ENCODE measurements around the gene EBF3. TPM values are rescaled to one million over a fixed set of nuclear protein-coding genes. Genes with fewer than 3 reads are reported as not detected.

The EBF3 gene
- total RNA-seq, 4 donors from 2014 or later: 2.5 to 4.9 (median 4.6) TPM

DNA sequence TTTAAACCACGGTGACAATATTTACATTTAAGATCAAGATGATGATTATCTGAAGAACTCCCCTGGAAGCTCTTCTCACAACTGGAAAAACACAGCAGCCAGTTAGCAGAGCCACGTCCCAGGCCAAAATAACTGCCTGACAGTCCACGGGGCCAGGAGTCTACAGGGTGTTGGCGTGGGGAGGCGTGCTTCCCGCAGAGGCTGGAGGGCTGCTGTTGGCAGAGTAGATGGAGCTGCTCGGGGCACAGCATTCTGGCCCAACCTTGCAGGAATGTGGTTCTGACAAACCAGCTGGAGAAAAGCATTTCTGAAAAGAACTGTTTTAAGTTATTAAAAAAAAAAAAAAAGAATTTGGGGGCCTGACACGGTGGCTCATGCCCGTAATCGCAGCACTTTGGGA is 177.9 kb downstream of the EBF3 start:
- Histone ChIP-seq H3K4me1 (no peaks in the 10 kb centered on the region), H3K9me3 (peaks cover 0 to 43% (median 0%) of the 10 kb centered on the region in 3 donors), H3K27me3 (peaks cover 5% of the 10 kb centered on the region), H3K36me3 (no peaks in the 10 kb centered on the region), H3K27ac (no peak overlapping the region), H3K4me3 (no peak overlapping the region)
- no peak for TF ChIP-seq POLR2AphosphoS5 (IDR thresholded peaks at IDR 0.05)
- no peak for ATAC-seq
- WGBS, 2 donors (ENCODE audit: low coverage in 1 of 2): 48 to 64% methylated on average over 8 to 9 of the region's 10 CpGs

GRCh38 chr10:129785536-129785981 is 178.5 kb downstream of the EBF3 start:
- peaks cover 0 to 37% (median 0%) of the 10 kb centered on the region in 3 donors for H3K9me3 ChIP-seq
- no peak overlapping the region for H3K4me3 ChIP-seq

More at GRCh38 chr10:129785536-129785981, 178.5 kb downstream of the EBF3 start:
- H3K36me3 ChIP-seq: no peaks in the 10 kb centered on the region
- no peak overlapping the region for H3K27ac ChIP-seq
- WGBS, 2 donors (ENCODE audit: low coverage in 1 of 2): 88% methylated on average over 8 of the region's 16 CpGs; no CpG with 5 or more reads in 1 of the 2 donors
- no peaks in the 10 kb centered on the region for H3K4me1 ChIP-seq
- ATAC-seq: no peak
- H3K27me3 ChIP-seq: peaks cover 5% of the 10 kb centered on the region
- TF ChIP-seq, protein P1, sequence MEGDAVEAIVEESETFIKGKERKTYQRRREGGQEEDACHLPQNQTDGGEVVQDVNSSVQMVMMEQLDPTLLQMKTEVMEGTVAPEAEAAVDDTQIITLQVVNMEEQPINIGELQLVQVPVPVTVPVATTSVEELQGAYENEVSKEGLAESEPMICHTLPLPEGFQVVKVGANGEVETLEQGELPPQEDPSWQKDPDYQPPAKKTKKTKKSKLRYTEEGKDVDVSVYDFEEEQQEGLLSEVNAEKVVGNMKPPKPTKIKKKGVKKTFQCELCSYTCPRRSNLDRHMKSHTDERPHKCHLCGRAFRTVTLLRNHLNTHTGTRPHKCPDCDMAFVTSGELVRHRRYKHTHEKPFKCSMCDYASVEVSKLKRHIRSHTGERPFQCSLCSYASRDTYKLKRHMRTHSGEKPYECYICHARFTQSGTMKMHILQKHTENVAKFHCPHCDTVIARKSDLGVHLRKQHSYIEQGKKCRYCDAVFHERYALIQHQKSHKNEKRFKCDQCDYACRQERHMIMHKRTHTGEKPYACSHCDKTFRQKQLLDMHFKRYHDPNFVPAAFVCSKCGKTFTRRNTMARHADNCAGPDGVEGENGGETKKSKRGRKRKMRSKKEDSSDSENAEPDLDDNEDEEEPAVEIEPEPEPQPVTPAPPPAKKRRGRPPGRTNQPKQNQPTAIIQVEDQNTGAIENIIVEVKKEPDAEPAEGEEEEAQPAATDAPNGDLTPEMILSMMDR (IDR thresholded peaks at IDR 0.05): no peak
- TF ChIP-seq EP300 (IDR thresholded peaks at IDR 0.05) (no peak), POLR2A (IDR thresholded peaks at IDR 0.05) (no peak), POLR2AphosphoS5 (IDR thresholded peaks at IDR 0.05) (no peak)

Small RNA genes within 50 kb of the gene (small RNA-seq; reads per million reads assigned to genes)
- gene AL354950.2 (0 reads per million in 4 donors), gene MIR4297 (0 reads per million in 4 donors)

Other genes starting within 250 kb of the EBF3 start
- 1 to 10 TPM; 1.1 to 5.4 (median 4.6) TPM for gene C10orf143, start 146.6 kb upstream of the EBF3 start, total RNA-seq
- 100 to 1,000 TPM in 1 of 4 donors, 10 to 100 TPM in 3; 42.3 to 103 (median 48.6) TPM for gene GLRX3, start 172.1 kb upstream of the EBF3 start, total RNA-seq